Body of pancreas (tissue), 4 donors: ENCODE measurements around the gene FOXC1. TPM values are rescaled to one million over a fixed set of nuclear protein-coding genes. Genes with fewer than 3 reads are reported as not detected.

Experiments
- ATAC-seq: fragments of 150-250 bp; one replicate; pipeline ENCODE4 v1.9.1; 2016
- DNase-seq, 4 donors: peaks; one replicate each; pipeline ENCODE4 v3.0.0-alpha.2; 2019
- H3K27ac ChIP-seq, 4 donors: fragments of 200-600 bp; sonication (generic); 1 replicate in 3 of 4; 2 replicates in 1 of 4; pipeline versions ENCODE4 v1.5.1 to v1.6.1; 2016 to 2019; ENCODE audit warnings: mild to moderate bottlenecking in 1 of 4, mixed read lengths in 1 of 4, moderate library complexity in 1 of 4
- H3K27me3 ChIP-seq, 2 donors: fragments of 200-600 bp; sonication (generic); one replicate each; pipeline ENCODE4 v1.6.0; 2016; ENCODE audit warnings: mild to moderate bottlenecking in 1 of 2
- H3K36me3 ChIP-seq, 2 donors: fragments of 200-600 bp; sonication (generic); replicated peaks in 1 of 2; 2 replicates each; pipeline ENCODE4 v1.5.1; 2016; ENCODE audit warnings: low read depth in 2 of 2; ENCODE audit not compliant: insufficient read depth in 1 of 2
- H3K4me1 ChIP-seq: fragments of 200-600 bp; sonication (generic); one replicate; pipeline ENCODE4 v1.6.0; 2016
- H3K4me3 ChIP-seq, 2 donors: fragments of 200-600 bp; sonication (generic); 1 replicate in 1 of 2; 2 replicates in 1 of 2; pipeline ENCODE4 v1.5.1; 2016 to 2019
- H3K9me3 ChIP-seq, 3 donors: fragments of 200-600 bp; sonication (generic); 1 replicate in 2 of 3; 2 replicates in 1 of 3; pipeline ENCODE4 v1.5.1; 2016
- CTCF ChIP-seq, 7 experiments: fragments of 450-650 bp in 4 of 7; fragments of 200-600 bp in 3 of 7; sonication (generic) in 3 of 7; IDR thresholded peaks; one replicate each; pipeline ENCODE4 v1.5.1; 2016 to 2019; ENCODE audit warnings: antibody characterized with exemption in 7 of 7
- POLR2A ChIP-seq, 3 donors: fragments of 450-650 bp; IDR thresholded peaks; one replicate each; pipeline ENCODE4 v1.6.1; 2016; ENCODE audit warnings: antibody characterized with exemption in 3 of 3, mild to moderate bottlenecking in 2 of 3
- WGBS, 2 donors: methylation state at CpG; one replicate each; pipeline ENCODE4 v1.1.5; 2017; 5-methylcytosine and 5-hydroxymethylcytosine counted together
- intact Hi-C: fragments of 100-400 bp; cut with DNase I; formaldehyde crosslinking; loops from one replicate; pipeline ENCODE4 v1.15.1; 2023
- total RNA-seq, 2 donors: library from RNA; depleted of rRNA; stranded (reverse); fragments of >200 nt; gene quantifications; one replicate each; pipeline ENCODE4 v1.1.0, GENCODE V29; 2016

FOXC1 gene
- total RNA-seq, 2 donors from 2014 or later: 2.0 to 3.6 TPM

GRCh38 chr6:1587977-1588376, 21.7 kb upstream of the FOXC1 start:
- ATAC-seq (no peak), DNase-seq (no peak)
- Histone ChIP-seq H3K36me3 (no peaks in the 10 kb centered on the region), H3K4me1 (no peaks in the 10 kb centered on the region), H3K9me3 (no peaks in the 10 kb centered on the region), H3K4me3 (no peak overlapping the region), H3K27ac (no peak overlapping the region), H3K27me3 (no peaks in the 10 kb centered on the region)
- intact Hi-C loops: no loop called here
- no peak for TF ChIP-seq CTCF (IDR thresholded peaks at IDR 0.05)
- no peak for TF ChIP-seq POLR2A (IDR thresholded peaks at IDR 0.05)
- 83 to 89% methylated on average over 12 of the region's 12 CpGs for WGBS, 2 donors

- intact Hi-C loops: no loop called here
- Histone ChIP-seq H3K4me3 (no peak overlapping the region), H3K9me3 (no peaks in the 10 kb centered on the region), H3K36me3 (no peaks in the 10 kb centered on the region), H3K27ac (no peak overlapping the region), H3K4me1 (no peaks in the 10 kb centered on the region), H3K27me3 (no peaks in the 10 kb centered on the region)
- DNase-seq: no peak
- no peak for ATAC-seq
- WGBS, 2 donors: 66 to 67% methylated on average over 6 of the region's 6 CpGs
- TF ChIP-seq POLR2A (IDR thresholded peaks at IDR 0.05): no peak
- TF ChIP-seq CTCF (IDR thresholded peaks at IDR 0.05): no peak
These were observed 20.5 kb upstream of the FOXC1 start for GRCh38 chr6:1589208-1589607.

- Histone ChIP-seq H3K36me3 (no peaks in the 10 kb centered on the region), H3K4me3 (no peak overlapping the region), H3K27me3 (no peaks in the 10 kb centered on the region), H3K4me1 (no peaks in the 10 kb centered on the region), H3K9me3 (no peaks in the 10 kb centered on the region), H3K27ac (no peak overlapping the region)
- no peak for ATAC-seq
- DNase-seq: no peak
- intact Hi-C loops: loop anchor here (5.0 kb wide), 1 partner anchor 1047 kb away; no protein-coding TSS in a partner anchor
- 80 to 87% methylated on average over 9 of the region's 9 CpGs for WGBS, 2 donors
- no peak for TF ChIP-seq POLR2A (IDR thresholded peaks at IDR 0.05)
These were observed 19.1 kb upstream of the FOXC1 start for GRCh38 chr6:1590580-1590979.

GRCh38 chr6:1591243-1591642, 18.5 kb upstream of the FOXC1 start:
- H3K36me3 ChIP-seq: no peaks in the 10 kb centered on the region
- TF ChIP-seq CTCF (IDR thresholded peaks at IDR 0.05) (no peak), POLR2A (IDR thresholded peaks at IDR 0.05) (no peak)
- H3K27me3 ChIP-seq: no peaks in the 10 kb centered on the region
- H3K4me1 ChIP-seq: peaks cover 5% of the 10 kb centered on the region
- DNase-seq: no peak
- ATAC-seq: no peak
- no peaks in the 10 kb centered on the region for H3K9me3 ChIP-seq
- WGBS, 2 donors: 86 to 88% methylated on average over 5 of the region's 5 CpGs
- intact Hi-C loops: loop anchor here (5.0 kb wide), 1 partner anchor 1046 kb away; no protein-coding TSS in a partner anchor
- H3K27ac ChIP-seq: no peak overlapping the region
- no peak overlapping the region for H3K4me3 ChIP-seq

- DNase-seq: no peak
- TF ChIP-seq CTCF (IDR thresholded peaks at IDR 0.05) (no peak), POLR2A (IDR thresholded peaks at IDR 0.05) (no peak)
These were observed 17.8 kb upstream of the FOXC1 start for GRCh38 chr6:1591926-1592325.

More at GRCh38 chr6:1591926-1592325, 17.8 kb upstream of the FOXC1 start:
- H3K36me3 ChIP-seq: no peaks in the 10 kb centered on the region
- WGBS, 2 donors: 80 to 86% methylated on average over 6 of the region's 6 CpGs
- H3K4me1 ChIP-seq: peaks cover 8% of the 10 kb centered on the region
- intact Hi-C loops: loop anchor here (5.0 kb wide), 1 partner anchor 1045 kb away; no protein-coding TSS in a partner anchor
- no peak overlapping the region for H3K27ac ChIP-seq
- H3K9me3 ChIP-seq: no peaks in the 10 kb centered on the region
- no peaks in the 10 kb centered on the region for H3K27me3 ChIP-seq
- ATAC-seq: no peak
- H3K4me3 ChIP-seq: no peak overlapping the region
